Measurements from ENCODE around the gene C10orf105.

The C10orf105 gene

DNA sequence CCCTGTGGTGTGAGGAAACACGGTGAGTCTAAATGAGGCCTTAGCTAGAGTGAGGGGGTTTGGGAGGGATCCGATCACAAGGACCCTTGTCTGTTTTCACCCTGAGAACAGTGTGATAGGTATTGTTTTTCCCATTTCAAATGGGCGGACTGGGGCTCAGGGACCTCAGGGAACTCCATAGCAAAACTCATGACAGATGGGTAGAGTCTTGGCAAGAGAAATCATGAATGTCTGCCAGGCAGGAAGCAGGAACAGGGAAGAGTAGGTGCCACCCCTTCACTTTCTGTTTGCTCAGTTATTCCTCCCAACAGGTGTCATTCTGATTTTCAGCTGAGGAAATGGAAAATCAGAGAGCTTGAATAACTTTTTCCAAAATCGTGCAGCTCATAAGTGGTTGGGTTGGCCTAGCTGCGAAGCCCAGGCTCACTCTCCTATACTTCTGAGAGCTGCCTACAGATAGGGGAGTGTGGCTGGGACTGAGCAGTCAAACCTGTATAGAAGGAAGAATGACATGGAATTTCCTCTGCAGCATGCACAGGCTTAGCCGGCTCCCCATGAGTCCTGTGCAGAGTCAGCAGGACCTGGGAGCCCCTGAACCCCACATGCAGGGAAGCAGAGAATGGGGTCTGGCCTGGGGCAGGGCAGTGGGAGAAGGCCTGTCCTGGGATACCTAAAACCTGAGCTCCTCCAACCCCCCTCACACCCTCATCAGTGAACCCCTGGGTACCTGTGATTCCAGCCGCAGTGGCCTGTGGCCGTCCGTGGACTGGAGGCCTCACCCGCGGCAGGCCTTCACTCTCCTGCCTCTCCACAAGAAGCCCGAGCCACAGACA, 17.6 kb upstream of the C10orf105 start:
- DNase-seq: no peak

DNA sequence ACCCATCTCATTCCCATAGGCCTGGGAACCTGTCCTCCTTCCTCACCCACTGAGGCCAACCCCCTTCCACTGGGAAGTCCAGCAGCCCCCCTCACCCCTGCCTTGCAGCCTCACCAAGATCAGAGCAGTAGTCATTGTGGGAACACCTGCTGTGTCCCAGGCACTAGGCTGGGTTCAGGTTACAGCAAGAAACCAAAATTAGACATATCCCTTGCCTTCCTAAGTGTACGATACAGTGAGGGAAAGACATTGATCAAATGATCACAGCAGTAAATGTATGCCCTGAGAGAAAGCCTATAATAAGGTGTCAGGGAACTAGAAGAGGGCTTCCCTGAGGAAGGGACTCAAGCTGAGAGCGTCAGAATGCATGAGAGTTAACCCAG, 17.0 kb upstream of the C10orf105 start:
- no peak for DNase-seq

DNA sequence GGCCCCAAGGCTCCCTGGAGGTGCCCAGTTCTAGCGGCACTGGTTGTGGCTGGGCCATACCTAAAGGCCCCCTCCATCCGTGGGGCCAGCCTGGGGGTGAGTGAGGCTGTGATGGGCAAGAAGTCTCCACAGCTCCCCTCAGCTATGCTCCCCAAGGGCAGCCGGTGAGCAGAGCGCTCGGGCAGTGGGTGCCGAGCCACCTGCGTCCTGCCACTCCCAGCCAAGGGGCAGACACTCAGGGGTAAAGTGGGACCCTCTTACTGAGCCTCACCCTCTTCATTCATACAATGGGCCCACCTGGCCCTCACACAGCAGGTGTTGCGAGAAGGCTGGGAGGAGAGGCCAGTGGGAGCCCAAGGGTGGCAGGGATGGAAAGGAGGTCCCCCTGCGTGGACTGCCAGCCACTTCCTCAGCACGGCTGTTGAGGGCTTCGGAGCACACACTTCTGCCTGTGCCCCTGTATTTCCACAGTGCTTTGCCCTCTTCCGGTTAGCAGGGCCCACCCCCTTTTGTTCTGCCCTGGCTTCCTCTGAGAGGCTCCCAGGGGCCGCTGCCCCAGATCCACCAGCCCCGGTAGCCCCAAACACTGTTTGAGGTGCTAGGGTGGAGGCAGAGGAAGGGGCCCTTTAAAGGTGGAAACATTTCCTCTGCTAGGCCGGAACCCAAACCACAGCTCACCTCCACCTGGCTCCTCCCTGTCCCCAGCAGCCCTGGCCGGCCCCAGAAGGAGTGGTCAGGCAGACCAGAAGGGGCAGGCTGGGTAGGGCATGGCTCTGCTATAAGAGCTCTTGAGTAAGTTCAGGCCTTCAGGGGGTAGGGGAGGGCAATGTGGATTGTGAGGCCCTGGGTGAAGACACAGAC, 16.4 kb upstream of the C10orf105 start:
- DNase-seq: no peak

DNA sequence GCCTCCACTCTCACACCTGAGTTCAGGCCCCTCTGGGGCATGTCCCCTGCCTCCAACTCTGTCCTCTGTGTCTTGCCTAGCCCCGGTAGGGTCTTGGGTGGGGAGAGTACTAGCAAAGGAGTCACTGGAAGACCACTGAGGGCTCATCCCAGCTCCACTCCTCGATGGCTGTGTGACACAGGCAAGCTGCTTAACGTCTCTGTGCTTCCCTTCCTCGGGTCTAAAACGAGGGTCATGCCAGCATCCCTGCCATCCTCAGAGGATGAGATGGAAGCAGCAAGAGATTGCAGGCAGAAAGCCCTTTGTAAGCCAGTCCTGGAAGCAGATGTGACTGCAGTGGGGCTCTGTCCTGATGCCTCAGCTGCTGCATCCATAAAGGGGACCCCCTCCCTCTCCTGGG, 15.2 kb upstream of the C10orf105 start:
- no peak for DNase-seq

DNA sequence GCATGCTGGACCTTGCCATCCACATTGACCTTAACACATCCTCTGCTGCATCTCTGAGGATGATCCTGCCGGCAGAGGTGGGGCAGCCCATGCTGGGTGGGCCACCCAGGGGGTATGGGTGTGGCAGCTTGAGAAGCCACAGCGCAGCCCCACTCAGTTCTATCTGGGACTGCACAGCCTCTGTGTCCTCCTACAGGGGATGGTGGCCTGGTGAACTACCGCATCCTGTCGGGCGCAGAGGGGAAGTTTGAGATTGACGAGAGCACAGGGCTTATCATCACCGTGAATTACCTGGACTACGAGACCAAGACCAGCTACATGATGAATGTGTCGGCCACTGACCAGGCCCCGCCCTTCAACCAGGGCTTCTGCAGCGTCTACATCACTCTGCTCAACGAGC, 12.2 kb upstream of the C10orf105 start:
- DNase-seq: no peak

DNA sequence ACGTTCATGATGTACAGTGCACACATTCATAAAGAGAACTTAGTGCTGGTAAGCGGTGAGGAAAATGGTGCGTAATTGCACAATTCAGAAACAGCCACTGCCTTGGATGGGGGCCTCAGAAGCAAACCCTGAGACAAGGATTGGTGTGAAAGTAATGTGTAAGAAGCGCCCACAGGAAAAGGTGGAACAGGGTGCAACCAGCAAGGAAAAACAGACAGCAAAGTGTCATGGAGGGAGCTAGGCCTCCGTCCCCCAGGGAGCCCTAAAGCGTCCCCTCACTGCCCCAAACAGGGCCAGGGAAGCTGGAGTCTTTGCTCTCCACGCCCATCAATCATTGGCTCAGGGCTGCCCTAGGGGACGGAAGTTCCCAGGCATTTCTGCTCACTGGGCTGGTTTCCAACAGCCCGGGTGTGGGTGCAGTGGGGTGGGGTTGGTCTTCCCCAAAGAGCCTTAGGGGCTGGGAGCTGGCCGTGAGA, 9.6 kb upstream of the C10orf105 start:
- DNase-seq: no peak

DNA sequence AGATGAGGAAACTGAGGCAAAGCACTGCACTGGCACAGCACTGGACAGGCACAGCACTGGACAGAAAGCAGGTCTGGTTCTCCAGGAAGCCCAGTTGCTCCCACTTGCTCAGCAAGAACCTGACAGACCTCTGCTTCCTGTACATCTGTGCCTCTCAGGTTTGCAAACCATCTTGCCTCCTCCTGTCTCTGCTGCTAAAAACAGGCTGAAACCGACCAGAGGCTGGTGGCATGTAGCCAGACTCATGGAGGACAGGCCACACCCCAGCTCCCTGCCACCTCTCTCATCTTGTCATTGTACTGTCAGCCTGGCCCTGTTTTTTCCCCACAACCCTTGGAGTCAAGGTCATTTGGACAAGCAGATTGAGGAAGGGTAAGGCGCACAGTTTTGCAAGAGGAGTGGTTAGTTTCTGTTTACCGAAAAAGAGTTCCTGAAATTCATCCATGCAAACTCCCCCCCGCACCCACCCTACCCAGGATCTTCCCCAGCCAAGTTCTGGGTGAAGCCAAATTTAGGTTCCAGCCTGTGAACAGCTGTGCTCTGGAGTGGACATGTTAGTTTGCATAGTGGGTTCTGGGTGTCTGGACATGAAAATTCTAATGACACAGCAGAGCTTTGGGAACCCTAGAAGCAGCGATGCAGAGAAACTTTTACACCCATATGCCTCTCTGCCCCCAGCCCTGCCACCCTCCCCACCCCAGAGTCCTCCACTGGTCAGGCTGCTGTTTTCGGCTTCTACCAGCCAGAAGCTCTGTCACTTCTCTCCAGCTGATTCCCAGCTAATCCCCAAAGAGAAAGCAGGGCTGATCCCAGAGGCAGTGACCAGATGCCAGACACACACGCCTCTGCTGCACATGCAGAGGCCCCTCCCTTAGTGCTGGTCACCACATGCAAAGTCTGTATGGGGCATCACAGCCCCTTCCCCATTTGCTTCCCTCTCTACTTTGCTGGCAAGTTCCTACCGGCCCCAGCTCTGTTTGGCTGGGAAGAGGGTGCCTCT, 8.5 kb upstream of the C10orf105 start:
- no peak for DNase-seq

DNA sequence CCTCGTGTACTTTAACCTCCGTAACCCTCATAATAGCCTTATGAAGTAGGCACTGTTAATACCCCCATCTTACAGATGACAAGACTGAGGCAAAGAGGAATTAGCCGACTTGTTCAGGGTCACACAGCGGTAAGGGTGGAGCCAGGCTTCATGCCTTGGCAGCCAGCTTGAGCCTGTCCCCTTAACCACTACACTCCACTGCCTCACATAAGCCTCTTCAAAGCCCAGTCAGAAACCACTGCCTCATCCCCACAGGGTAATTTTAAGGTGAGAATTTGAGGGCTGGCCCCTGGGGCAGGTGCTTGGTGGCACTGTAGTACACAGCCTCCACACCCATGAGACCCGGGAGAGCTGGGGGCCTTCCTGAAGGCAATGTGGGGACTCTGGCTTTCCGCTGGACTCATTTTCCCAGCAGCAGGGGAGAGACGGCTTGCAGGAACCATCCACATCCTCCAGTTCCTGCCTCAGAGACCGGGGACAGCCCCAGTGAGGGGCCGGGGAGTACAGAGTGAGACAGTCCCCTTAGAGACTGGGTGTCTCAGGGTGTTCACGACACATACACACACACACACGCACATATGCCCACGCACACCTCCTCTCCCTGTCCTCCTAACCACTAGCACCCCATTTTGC, 7.6 kb upstream of the C10orf105 start:
- DNase-seq: no peak

DNA sequence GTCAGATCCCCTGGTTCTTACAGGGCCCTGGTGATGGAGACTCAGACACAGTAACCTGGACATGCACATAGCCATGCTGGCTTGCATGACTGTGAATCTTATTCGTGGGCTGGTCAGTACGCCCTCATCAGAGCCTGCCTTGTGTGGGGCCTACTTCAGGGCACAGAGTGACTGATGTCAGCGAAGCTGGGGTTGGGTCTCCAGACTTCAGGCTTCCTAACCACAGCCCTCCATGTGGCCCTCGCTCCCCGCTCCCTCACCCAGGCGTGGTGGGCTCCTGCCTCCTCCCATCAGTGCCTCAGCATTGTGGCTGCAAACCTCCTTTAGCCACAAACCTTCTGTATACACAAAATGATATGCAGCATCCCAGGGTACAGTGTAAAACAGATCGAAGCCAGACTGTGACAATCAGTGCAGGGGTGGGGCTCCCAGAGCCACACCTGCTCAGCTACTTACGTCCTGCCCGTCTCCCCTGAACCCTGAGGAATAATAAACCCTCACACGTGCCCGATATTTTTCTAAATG, 7.1 kb upstream of the C10orf105 start:
- no peak for DNase-seq

DNA sequence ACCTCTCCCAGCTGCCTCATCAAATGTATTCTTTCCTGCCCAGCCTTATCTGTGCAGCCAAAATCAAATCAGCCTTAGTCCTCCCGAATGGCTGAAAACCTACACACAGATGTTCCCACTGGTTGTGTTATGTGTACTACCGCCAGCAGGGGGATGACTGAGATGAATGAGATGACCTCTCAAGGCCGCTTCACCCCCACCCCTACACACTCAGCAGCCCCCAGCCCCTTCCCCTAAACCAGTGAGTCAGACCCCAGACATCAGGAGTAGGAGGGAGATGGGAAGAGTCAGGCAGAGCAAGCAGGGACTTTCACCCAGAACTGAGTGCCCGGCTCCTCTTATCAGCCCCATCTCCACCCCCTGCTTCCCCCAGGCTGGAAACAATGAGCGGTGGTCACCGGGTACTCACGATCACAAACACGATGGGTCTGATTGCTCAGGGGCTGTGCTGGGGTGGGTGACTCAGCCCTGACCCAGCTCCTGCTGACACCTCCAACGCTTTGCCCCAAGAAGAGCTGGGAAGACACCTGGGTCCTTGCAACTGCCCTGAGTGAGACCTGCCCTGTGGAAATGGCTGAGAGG, 6.5 kb upstream of the C10orf105 start:
- no peak for DNase-seq

DNA sequence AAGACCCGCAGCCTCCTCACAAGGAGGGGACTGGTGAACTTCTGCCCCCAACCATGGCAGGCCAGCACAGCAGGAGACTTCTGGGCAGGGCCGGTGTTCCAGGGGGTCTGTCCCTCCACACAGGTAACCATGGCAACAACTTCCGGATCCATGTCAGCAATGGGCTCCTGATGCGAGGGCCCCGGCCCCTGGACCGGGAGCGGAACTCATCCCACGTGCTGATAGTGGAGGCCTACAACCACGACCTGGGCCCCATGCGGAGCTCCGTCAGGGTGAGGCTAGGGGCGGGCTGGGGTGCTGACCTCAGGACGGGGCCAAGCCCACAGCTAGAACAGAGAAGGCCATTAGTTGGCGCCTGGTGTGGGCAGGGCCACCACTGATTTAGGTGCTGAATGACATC, 5.7 kb upstream of the C10orf105 start:
- no peak for DNase-seq

DNA sequence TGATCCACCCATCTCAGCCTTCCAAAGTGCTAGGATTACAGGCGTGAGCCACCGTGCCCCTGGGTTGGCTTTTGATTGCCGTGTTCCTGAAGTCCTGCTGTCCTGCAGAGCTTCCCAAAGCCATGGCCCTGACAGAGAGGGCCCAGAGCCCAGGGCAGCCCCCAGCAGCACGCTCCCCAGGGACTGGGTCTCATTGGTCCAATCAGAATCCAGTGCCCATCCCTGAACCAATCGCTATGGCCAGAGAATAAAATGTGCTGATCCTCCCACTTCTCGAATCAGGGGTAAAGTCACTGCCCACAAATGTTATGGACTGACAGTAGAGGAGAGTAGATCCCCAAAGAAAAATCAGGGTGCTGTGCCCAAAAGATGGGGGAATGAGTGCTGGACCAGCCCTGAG, 5.0 kb upstream of the C10orf105 start:
- DNase-seq: no peak

DNA sequence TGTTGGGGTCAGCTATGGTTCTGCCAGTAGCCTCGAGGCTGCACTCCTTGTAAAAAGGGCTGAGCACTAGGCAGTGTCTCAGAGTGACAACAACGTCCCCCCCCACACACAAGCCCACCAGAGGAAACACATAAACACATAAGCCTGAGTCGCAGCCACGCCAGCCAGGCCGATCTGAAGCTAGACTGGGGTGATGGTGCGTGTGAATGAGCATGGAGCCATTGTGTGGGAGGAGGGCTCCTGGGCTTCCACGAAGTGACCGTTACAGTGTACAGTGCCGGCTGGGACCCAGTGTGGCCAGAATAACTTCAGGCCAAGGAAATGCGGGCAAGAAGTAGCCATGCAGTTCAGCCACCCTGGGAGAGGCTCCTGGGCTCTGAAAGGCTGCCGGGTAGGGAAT, 3.7 kb upstream of the C10orf105 start:
- DNase-seq: no peak

DNA sequence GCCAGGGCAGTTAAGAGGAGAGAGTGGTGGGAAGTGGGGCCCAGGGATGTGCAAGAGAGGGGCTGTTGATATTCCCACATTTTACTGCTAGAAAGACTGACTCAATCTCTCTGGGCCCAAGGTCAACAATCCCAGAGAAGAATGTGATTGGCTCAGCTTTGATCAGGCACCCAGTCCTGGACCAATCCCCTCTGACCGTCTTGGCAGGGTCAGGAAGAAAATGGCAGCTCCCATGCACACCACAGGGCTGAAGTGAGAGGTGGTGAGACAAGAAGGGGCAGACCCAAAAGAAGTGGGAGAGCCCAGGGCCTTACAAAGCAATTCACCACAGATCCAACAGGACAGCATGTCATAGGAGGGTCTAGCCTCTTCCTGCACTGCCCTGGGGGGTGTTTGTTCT, 3.3 kb upstream of the C10orf105 start:
- DNase-seq: no peak

DNA sequence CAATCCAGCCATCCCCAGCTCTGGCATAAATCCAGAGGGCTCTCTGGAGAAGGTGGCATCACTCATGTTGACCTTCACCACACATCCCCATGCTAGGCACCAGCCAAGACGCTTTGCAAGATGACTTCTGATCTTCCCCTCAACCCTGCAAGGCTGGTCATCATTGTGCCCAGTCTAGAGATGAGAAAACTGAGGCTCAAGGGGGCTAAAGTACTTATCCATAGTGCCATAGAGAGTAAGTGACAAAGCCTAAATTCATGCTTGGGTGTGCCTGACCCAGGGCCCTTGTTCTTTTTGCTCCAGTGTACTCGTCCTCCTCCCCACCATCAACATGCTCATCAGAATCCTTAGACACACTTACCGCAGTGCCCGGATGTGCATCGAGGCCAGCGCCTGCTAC, 1.7 kb upstream of the C10orf105 start:
- DNase-seq: no peak

DNA sequence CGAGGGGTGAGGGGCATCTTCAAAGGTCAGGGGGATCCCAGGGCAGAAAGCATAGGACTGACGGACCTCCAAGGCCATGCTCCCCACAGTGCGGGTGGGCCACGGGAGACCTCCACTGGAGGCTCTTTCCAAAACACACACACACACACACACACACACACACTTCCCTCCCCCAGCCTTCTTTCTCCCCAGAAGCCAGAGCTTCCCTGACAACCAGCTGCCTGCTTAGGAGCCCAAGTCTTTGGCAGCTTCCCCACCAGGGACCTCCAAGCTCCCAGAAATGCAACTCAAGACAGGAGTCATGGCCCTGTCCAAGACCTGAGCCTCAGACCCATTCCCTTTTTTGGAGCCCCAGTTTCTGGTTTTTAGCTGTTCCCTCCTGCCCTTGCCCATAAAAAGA, 710 bp upstream of the C10orf105 start:
- DNase-seq: no peak

DNA sequence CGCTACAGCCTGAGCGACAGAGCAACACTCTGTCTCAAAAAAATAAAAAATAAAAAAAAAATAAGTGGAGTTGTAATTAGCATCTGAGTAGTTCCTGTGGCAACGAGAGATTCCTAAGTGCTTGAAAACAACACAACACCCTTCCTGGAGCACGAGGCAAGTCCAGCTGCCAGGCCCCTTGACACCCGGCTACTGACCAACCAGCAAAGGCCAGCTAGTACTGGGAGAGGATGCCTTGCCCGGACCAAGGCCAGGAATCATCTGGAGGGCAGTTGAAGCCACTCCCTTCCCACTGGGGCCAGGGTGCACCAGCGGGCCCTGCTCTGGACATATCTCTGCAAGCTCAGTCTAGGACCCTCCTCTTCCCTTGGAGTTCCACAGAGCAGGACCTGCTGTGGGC, 536 bp downstream of the C10orf105 start:
- no peak for DNase-seq

DNA sequence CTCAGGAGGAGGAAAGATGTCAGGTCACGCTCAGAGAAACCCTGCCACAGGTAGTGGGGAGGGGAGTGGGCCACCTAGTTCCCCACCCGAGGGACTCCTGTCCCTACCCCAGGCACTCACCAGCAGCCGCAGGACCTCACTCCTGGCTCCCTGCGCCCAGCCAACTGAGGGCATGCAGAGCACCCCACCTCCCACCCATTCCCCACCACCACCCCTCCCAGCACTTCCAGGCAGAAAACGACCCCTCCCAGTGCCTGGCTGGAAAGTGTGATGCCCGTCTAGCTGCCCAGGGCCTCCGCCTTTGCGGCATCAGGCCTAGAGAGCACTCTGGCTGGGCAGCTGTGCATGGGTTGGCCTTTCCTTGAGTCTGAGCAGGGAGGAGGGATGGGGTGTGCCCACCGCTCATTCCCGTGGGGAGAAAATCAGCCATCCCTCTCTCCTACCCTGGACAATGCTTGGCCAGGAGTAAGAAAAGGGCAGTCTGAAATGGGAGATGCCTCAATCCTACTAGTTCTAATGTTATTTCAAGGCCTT, 1.3 kb downstream of the C10orf105 start:
- no peak for DNase-seq

DNA sequence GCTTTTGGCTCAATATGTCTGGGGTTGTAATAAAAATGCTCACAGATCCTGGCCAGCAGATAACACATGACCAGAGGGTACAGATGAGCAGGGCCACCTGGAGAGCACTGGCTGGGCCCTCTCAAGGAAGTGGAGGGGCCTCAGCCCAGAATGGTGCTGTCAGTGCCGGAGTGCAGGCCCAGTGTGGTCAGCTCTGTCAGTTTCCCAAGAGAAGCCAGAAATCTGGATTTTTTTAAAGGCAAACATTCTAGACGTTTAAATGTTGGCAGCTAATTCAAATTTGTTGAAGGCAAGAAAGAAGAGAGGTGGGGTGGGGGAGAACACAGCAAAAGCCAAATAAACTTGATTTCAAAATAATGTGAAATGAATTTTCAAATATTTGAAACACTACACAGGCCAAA, 2.0 kb downstream of the C10orf105 start:
- no peak for DNase-seq

DNA sequence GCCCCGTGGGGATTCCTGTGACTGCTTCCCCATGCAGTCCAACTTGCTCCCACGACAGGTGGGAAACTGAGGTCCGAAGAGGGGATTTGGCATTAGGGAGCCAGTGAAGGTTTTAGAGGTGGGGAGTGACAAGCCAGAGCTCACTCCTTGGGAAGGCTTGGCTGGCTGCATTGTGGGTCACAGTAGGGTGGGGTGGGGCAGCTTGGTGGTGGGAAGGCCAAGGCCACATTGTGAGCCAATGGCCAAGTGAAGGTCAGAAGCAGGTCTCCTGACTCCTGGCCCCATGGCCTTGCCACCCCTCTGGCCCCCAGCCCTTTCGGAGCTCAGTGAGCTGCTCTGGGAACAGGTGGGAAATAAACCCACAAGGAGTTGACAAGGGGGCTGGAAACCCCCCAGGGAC, 2.5 kb downstream of the C10orf105 start:
- DNase-seq: no peak

DNA sequence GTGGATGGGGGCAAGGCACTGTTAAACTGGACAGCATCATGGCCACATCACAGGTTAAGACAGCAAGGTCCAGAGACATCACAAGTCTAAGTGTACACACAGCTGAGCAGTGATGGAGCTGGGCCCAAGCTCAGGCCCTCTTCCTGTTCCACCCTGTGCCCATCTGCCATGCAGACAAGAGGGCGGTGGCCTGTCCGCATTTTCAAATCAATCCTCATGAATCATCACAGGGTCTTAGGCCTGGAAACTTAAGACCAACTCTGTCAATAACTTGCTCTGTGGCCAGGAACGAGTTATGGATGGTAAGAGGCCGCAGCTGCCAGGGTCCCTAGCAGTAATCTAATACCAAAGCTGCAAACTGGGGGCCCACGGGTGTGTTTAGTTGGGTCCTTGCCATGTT, 3.2 kb downstream of the C10orf105 start:
- DNase-seq: no peak

DNA sequence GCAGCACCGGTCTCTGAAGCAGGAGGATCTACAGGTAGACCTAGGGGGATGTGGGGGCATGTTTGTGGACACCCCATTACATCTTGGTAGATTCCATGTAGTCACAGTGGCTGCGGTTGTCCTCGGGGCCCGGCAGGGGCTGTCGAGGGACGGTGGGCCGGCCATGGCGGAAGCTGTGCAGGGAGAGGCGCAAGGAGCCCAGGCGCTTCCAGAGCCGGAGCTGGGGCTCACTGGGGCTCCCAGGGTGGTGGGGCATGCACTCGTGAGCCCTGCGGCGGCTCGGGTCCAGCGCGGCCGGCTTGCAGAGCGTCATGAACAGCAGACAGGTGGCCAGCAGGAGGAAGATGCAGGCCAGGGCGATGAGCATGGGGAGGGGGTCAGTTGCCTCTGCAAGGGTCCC, 3.7 kb downstream of the C10orf105 start:
- DNase-seq: no peak
